ENCODE measurements around the gene ZFAND2A. TPM values are rescaled to one million over a fixed set of nuclear protein-coding genes. Genes with fewer than 3 reads are reported as not detected.

Gene ZFAND2A
- total RNA-seq, 2 experiments from 2014 or later: 29.4 to 34.6 TPM

DNA sequence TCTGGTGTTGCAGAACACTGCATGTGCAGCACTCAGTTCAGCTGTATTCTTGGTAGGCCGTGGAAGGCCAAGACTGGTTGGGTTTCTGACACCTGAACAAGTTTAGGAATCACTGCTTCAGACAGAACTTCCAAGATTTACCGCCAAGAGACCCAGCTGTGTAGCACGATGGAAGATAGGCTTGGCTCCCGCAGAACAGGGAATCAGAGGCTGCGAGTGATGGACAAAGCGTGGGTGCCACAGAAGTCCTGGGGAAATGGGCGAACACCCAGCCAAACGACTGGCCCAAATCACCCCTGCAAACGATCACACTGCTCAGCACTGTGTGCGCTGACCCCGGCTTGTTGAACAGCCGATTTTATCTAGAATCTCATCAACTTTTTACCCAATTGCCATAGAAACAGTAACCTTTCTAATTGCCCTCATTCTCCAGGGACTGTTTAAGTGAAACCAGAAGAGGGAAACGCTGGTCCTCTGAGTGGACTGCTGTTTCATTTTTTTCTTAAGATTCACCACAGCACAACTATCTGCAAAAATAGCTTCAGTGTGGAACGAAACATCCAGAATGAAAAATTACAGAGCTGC lies 17.9 kb downstream of the ZFAND2A start:
- H3K9me3 Mint-ChIP-seq: no peaks in the 10 kb centered on the region
- H3K4me3 Mint-ChIP-seq: no peak overlapping the region
- H3K27ac Mint-ChIP-seq: no peak overlapping the region
- peaks cover 15% of the 10 kb centered on the region for H3K4me1 Mint-ChIP-seq
- no peak for DNase-seq
- CTCF ChIA-PET: interaction anchor here (1.3 to 2.4 kb wide), 3 partner anchors 10 to 149 kb away, joined by 5 to 6 read pairs (median 5); no protein-coding TSS in a partner anchor
- no peaks in the 10 kb centered on the region for H3K36me3 Mint-ChIP-seq (ENCODE audit: low read depth)
- H3K27me3 Mint-ChIP-seq: no peaks in the 10 kb centered on the region
- POLR2A ChIA-PET: interaction anchor here (2.1 kb wide), 1 partner anchor 18 kb away, joined by 8 read pairs; the partner anchor contains the start of gene ZFAND2A

- Mint-ChIP-seq H3K4me3 (no peak overlapping the region), H3K9me3 (no peaks in the 10 kb centered on the region), H3K27ac (no peak overlapping the region), H3K36me3 (ENCODE audit: low read depth) (no peaks in the 10 kb centered on the region), H3K27me3 (no peaks in the 10 kb centered on the region), H3K4me1 (peaks cover 20% of the 10 kb centered on the region)
- ChIA-PET POLR2A (no interaction called here), CTCF (interaction anchor here (1.3 to 2.4 kb wide), 2 partner anchors 10 to 148 kb away, joined by 5 read pairs; no protein-coding TSS in a partner anchor)
- no peak for DNase-seq
Observed at GRCh38 chr7:1141651-1142050, 18.3 kb downstream of the ZFAND2A start.

- CTCF ChIA-PET: interaction anchor here (1.3 to 4.5 kb wide), 2 partner anchors 36 to 147 kb away, joined by 5 to 24 read pairs; no protein-coding TSS in a partner anchor
- no peak for DNase-seq
- H3K36me3 Mint-ChIP-seq (ENCODE audit: low read depth): no peaks in the 10 kb centered on the region
- H3K27ac Mint-ChIP-seq: no peak overlapping the region
- H3K27me3 Mint-ChIP-seq: no peaks in the 10 kb centered on the region
- POLR2A ChIA-PET: interaction anchor here (4.5 kb wide), 1 partner anchor 19 kb away, joined by 37 read pairs; the partner anchor contains the start of gene ZFAND2A
- no peaks in the 10 kb centered on the region for H3K9me3 Mint-ChIP-seq
- peaks cover 22% of the 10 kb centered on the region for H3K4me1 Mint-ChIP-seq
- no peak overlapping the region for H3K4me3 Mint-ChIP-seq
Observed at GRCh38 chr7:1140476-1141104, 19.4 kb downstream of the ZFAND2A start.

DNA sequence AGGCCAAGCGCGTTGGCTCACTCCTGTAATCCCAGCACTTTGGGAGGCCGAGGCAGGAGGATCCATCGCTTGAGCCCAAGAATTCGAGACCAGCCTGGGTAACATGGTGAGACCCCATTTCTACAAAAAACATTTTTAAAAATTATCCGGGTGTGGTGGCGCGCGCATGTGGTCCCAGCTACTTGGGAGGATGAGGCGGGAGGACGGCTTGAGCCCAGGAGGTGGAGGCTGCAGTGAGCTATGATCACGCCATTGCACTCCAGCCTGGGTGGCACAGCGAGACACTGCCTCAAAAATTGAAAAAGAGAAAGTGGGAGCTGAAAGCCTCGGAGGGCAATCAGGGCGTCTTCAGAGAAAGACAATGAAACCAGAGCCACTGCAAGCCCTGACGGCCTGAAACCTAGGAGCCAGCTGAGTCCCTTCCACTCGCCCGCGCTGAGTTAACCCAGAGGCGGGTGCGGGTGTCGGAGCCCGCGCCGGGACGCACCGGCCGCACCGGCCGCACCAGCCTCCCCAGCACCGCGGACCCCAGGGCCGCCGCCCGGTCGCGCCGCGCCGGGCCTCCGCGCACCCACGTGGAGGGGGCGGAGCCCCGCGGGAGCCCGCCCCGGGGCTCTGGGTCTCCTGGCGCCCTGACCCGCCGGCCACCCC lies 22.4 kb downstream of the ZFAND2A start:
- Mint-ChIP-seq H3K4me3 (peak overlapping the region; percentile 85), H3K4me1 (peaks cover 22% of the 10 kb centered on the region), H3K27me3 (no peaks in the 10 kb centered on the region), H3K9me3 (no peaks in the 10 kb centered on the region), H3K27ac (peak overlapping the region; percentile 65), H3K36me3 (ENCODE audit: low read depth) (no peaks in the 10 kb centered on the region)
- POLR2A ChIA-PET: interaction anchor here (0.9 to 4.5 kb wide), 9 partner anchors 12 to 325 kb away, joined by 3 to 37 read pairs (median 4); partner anchors contain the start of genes GET4 and ZFAND2A
- CTCF ChIA-PET: interaction anchor here (0.8 to 4.5 kb wide), 8 partner anchors 19 to 144 kb away, joined by 3 to 24 read pairs (median 6); no protein-coding TSS in a partner anchor
- no peak for DNase-seq

- Mint-ChIP-seq H3K27ac (peak overlapping the region; percentile 65), H3K36me3 (ENCODE audit: low read depth) (no peaks in the 10 kb centered on the region), H3K27me3 (no peaks in the 10 kb centered on the region), H3K4me3 (peak overlapping the region; percentile 84), H3K9me3 (no peaks in the 10 kb centered on the region), H3K4me1 (peaks cover 22% of the 10 kb centered on the region)
- DNase-seq: no peak
- ChIA-PET CTCF (interaction anchor here (0.7 to 4.5 kb wide), 8 partner anchors 11 to 143 kb away, joined by 3 to 24 read pairs (median 6); no protein-coding TSS in a partner anchor), POLR2A (interaction anchor here (1.0 to 4.5 kb wide), 4 partner anchors 13 to 324 kb away, joined by 3 to 37 read pairs (median 8); partner anchors contain the start of gene ZFAND2A)
Observed at GRCh38 chr7:1136841-1137516, 23.0 kb downstream of the ZFAND2A start.

- CTCF ChIA-PET: no interaction called here
Observed at GRCh38 chr7:1134951-1135350, 25.0 kb downstream of the ZFAND2A start.

GRCh38 chr7:1131471-1132265 lies 28.3 kb downstream of the ZFAND2A start:
- CTCF ChIA-PET: no interaction called here

More at GRCh38 chr7:1134951-1135350, 25.0 kb downstream of the ZFAND2A start:
- POLR2A ChIA-PET: no interaction called here
- peaks cover 2% of the 10 kb centered on the region for H3K9me3 Mint-ChIP-seq
- H3K36me3 Mint-ChIP-seq (ENCODE audit: low read depth): no peaks in the 10 kb centered on the region
- H3K4me3 Mint-ChIP-seq: no peak overlapping the region
- DNase-seq: no peak
- H3K4me1 Mint-ChIP-seq: peaks cover 19% of the 10 kb centered on the region
- H3K27me3 Mint-ChIP-seq: no peaks in the 10 kb centered on the region
- no peak overlapping the region for H3K27ac Mint-ChIP-seq

DNA sequence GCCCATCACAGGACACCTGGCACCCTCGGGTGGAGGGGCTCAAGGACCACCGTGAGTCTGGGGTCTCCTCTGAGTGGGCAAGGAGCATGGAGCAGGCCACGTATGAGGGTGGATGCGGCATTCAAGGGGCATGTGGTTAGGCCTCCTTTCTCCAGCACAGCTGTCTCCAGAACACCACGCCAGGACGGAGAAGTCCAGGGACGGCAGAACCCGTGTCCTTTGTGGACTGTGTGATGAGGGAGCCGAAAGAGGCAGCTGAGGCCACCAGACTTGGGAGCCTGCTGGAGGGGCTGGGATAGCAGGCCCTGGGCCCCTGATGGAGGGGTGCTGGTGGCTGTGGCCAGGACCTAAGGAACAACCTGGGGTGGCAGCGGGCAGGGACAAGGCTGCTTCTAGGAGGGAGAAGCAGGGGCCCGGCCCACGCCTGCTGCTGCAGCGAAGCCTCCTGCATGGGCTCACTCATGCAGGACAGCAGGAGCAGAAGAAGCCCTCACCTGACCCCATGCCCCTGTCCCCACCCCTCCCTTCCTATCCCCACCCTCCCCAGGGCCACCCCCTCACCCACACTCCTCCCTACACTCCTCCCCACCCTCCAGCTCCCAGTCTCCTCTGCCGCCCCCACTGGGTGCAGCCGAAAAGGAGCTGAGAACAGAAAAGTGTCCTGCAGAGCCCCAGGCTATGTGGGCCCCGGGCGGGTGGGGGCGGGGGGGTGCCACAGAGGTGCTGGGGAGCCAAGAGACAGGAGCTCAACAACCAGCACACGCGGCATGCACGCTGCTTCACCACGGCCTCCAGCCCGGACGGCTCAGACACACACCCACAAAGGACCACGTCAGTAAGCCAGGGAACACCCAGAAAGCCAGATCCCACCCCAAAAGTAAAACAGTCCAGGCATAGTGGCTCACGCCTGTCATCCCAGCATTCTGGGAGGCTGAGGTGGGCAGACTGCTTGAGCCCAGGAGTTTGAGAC lies 29.7 kb downstream of the ZFAND2A start:
- CTCF ChIA-PET: no interaction called here
- peaks cover 4% of the 10 kb centered on the region for H3K36me3 Mint-ChIP-seq (ENCODE audit: low read depth)
- no peak for DNase-seq
- H3K27me3 Mint-ChIP-seq: no peaks in the 10 kb centered on the region
- H3K9me3 Mint-ChIP-seq: peaks cover 2% of the 10 kb centered on the region
- POLR2A ChIA-PET: no interaction called here
- H3K4me3 Mint-ChIP-seq: no peak overlapping the region
- H3K27ac Mint-ChIP-seq: no peak overlapping the region
- no peaks in the 10 kb centered on the region for H3K4me1 Mint-ChIP-seq

More at GRCh38 chr7:1131471-1132265, 28.3 kb downstream of the ZFAND2A start:
- Mint-ChIP-seq H3K4me3 (no peak overlapping the region), H3K27ac (no peak overlapping the region), H3K36me3 (ENCODE audit: low read depth) (peaks cover 4% of the 10 kb centered on the region), H3K4me1 (peaks cover 1% of the 10 kb centered on the region), H3K27me3 (no peaks in the 10 kb centered on the region), H3K9me3 (peaks cover 2% of the 10 kb centered on the region)
- POLR2A ChIA-PET: no interaction called here
- no peak for DNase-seq

GRCh38 chr7:1129431-1129830 lies 30.6 kb downstream of the ZFAND2A start:
- ChIA-PET CTCF (no interaction called here), POLR2A (no interaction called here)
- no peak for DNase-seq
- peaks cover 2% of the 10 kb centered on the region for H3K9me3 Mint-ChIP-seq
- no peaks in the 10 kb centered on the region for H3K27me3 Mint-ChIP-seq
- H3K4me3 Mint-ChIP-seq: no peak overlapping the region
- no peak overlapping the region for H3K27ac Mint-ChIP-seq
- H3K36me3 Mint-ChIP-seq (ENCODE audit: low read depth): peaks cover 4% of the 10 kb centered on the region
- H3K4me1 Mint-ChIP-seq: no peaks in the 10 kb centered on the region

GRCh38 chr7:1127001-1127400 lies 33.0 kb downstream of the ZFAND2A start:
- H3K36me3 Mint-ChIP-seq (ENCODE audit: low read depth): peaks cover 4% of the 10 kb centered on the region
- no peak overlapping the region for H3K4me3 Mint-ChIP-seq
- no peak for DNase-seq
- H3K4me1 Mint-ChIP-seq: no peaks in the 10 kb centered on the region
- ChIA-PET POLR2A (no interaction called here), CTCF (no interaction called here)
- no peak overlapping the region for H3K27ac Mint-ChIP-seq
- H3K9me3 Mint-ChIP-seq: peaks cover 2% of the 10 kb centered on the region
- no peaks in the 10 kb centered on the region for H3K27me3 Mint-ChIP-seq

GRCh38 chr7:1125603-1125969 lies 34.4 kb downstream of the ZFAND2A start:
- no peaks in the 10 kb centered on the region for H3K27me3 Mint-ChIP-seq
- H3K9me3 Mint-ChIP-seq: no peaks in the 10 kb centered on the region
- DNase-seq: no peak
- no peaks in the 10 kb centered on the region for H3K4me1 Mint-ChIP-seq
- POLR2A ChIA-PET: no interaction called here
- no peak overlapping the region for H3K4me3 Mint-ChIP-seq
- peaks cover 4% of the 10 kb centered on the region for H3K36me3 Mint-ChIP-seq (ENCODE audit: low read depth)
- CTCF ChIA-PET: interaction anchor here (1.3 to 1.4 kb wide), 2 partner anchors 11 to 60 kb away, joined by 4 to 5 read pairs; no protein-coding TSS in a partner anchor
- H3K27ac Mint-ChIP-seq: no peak overlapping the region

Data from activated CD4-positive, alpha-beta memory T cell treated with anti-CD3 and anti-CD28 coated beads, Interleukin-2, amount 10 ng/mL, durations not matched to agents 7 days and 5 days (primary cell).